Cardiac muscle cell (in vitro differentiated cells and primary cell): ENCODE data around the gene CDH23. TPM values are rescaled to one million over a fixed set of nuclear protein-coding genes. Genes with fewer than 3 reads are reported as not detected.

Source experiments
- DNase-seq, 2 donors: peaks; one replicate each; pipeline versions ENCODE4 v3.0.0 to v3.0.0-alpha.2; 2010 to 2017; ENCODE audit warnings: low read depth in 1 of 2, low spot score in 1 of 2
- H3K27ac ChIP-seq: fragments of 200-600 bp; sonication (generic); 2 replicates; pipeline ENCODE4 v1.5.1; 2016
- H3K27me3 ChIP-seq: fragments of 200-600 bp; sonication (generic); 2 replicates; pipeline ENCODE4 v1.6.0; 2016; ENCODE audit warnings: control low read depth
- H3K36me3 ChIP-seq: fragments of 200-600 bp; sonication (generic); 2 replicates; pipeline ENCODE4 v1.5.1; 2016; ENCODE audit warnings: control low read depth
- H3K4me1 ChIP-seq: fragments of 200-600 bp; sonication (generic); 2 replicates; pipeline ENCODE4 v1.8.1; 2017; ENCODE audit warnings: low read depth, mild to moderate bottlenecking, mixed run types
- H3K4me3 ChIP-seq: fragments of 200-600 bp; sonication (generic); 2 replicates; pipeline ENCODE4 v1.5.1; 2016; ENCODE audit warnings: mild to moderate bottlenecking
- H3K9me3 ChIP-seq: fragments of 200-600 bp; sonication (generic); 2 replicates; pipeline ENCODE4 v1.5.1; 2017; ENCODE audit warnings: low read depth, mild to moderate bottlenecking, control low read depth
- CTCF ChIP-seq: IDR thresholded peaks from 2 replicates; pipeline ENCODE4 v1.5.1; 2012; ENCODE audit warnings: low read depth, mild to moderate bottlenecking, low read length
- polyA plus RNA-seq: library from polyadenylated mRNA; unstranded; fragments of >200 nt; fragmentation: Nextera tagmentation; extraction: Ambion mirVana; gene quantifications from 2 replicates; pipeline ENCODE4 v1.2.1, GENCODE V29; 2016
- total RNA-seq: library from RNA; depleted of rRNA; stranded (reverse); fragments of >200 nt; gene quantifications from 2 replicates; pipeline ENCODE4 v1.2.3, GENCODE V29; 2016

CDH23 gene
- total and polyA plus RNA-seq, 2 experiments from 2014 or later: 0.05 to 0.51 TPM

- Histone ChIP-seq H3K9me3 (no peaks in the 10 kb centered on the region), H3K27me3 (no peaks in the 10 kb centered on the region), H3K4me3 (no peak overlapping the region), H3K4me1 (peaks cover 10% of the 10 kb centered on the region), H3K27ac (no peak overlapping the region), H3K36me3 (no peaks in the 10 kb centered on the region)
- no peak for DNase-seq
- TF ChIP-seq CTCF: no peak
These were observed 63.9 kb downstream of the CDH23 start for GRCh38 chr10:71460615-71461014.

- TF ChIP-seq CTCF: no peak
- Histone ChIP-seq H3K36me3 (no peaks in the 10 kb centered on the region), H3K27ac (no peak overlapping the region), H3K9me3 (no peaks in the 10 kb centered on the region), H3K4me1 (peaks cover 13% of the 10 kb centered on the region), H3K4me3 (no peak overlapping the region), H3K27me3 (no peaks in the 10 kb centered on the region)
- no peak for DNase-seq
These were observed 64.7 kb downstream of the CDH23 start for GRCh38 chr10:71461457-71461856.

- no peaks in the 10 kb centered on the region for H3K36me3 ChIP-seq
- H3K4me1 ChIP-seq: peaks cover 13% of the 10 kb centered on the region
- no peak overlapping the region for H3K27ac ChIP-seq
- TF ChIP-seq CTCF: no peak
- DNase-seq: no peak
- no peaks in the 10 kb centered on the region for H3K9me3 ChIP-seq
- H3K4me3 ChIP-seq: no peak overlapping the region
- H3K27me3 ChIP-seq: no peaks in the 10 kb centered on the region
These were observed 65.6 kb downstream of the CDH23 start for GRCh38 chr10:71462062-71462935.

- Histone ChIP-seq H3K27ac (no peak overlapping the region), H3K4me3 (no peak overlapping the region), H3K4me1 (peaks cover 13% of the 10 kb centered on the region), H3K36me3 (no peaks in the 10 kb centered on the region), H3K27me3 (no peaks in the 10 kb centered on the region), H3K9me3 (no peaks in the 10 kb centered on the region)
- DNase-seq: no peak
- TF ChIP-seq CTCF: no peak
These were observed 66.4 kb downstream of the CDH23 start for GRCh38 chr10:71463111-71463510.

- no peak for DNase-seq
These were observed 69.0 kb downstream of the CDH23 start for GRCh38 chr10:71465551-71466252.

More at GRCh38 chr10:71465551-71466252, 69.0 kb downstream of the CDH23 start:
- Histone ChIP-seq H3K36me3 (no peaks in the 10 kb centered on the region), H3K27ac (peak overlapping the region; percentile 19), H3K4me3 (no peak overlapping the region), H3K4me1 (peaks cover 16% of the 10 kb centered on the region), H3K9me3 (no peaks in the 10 kb centered on the region), H3K27me3 (no peaks in the 10 kb centered on the region)
- TF ChIP-seq CTCF: no peak
